ENCODE measurements around the gene TCEANC2.

The TCEANC2 gene

DNA sequence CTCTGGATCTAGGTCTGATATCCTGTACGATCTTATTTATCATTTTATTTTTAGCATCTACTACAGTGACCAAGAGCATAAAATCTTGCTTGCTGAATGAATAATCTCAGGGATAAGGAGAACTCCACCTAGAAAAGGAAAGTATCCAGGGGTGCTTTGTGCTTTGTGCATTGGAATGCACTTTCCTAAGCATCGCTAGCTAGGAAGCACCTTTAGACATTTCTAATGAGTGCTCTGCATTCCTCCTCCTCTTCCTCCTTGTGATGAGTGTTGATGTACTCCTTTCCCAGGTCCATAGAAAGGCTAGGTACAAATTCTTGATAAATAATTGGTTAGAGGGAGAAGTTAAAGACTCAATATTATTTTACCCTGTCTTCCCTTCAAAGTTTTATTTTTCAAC, 31.4 kb downstream of the TCEANC2 start:
- Histone ChIP-seq H3K4me2 (ENCODE audit: low read length) (no peak overlapping the region), H3K79me2 (ENCODE audit: insufficient read depth, low read length) (no peaks in the 10 kb centered on the region), H3K27ac (ENCODE audit: low read depth, low read length, poor library complexity, severe bottlenecking) (no peak overlapping the region), H3K9me2 (ENCODE audit: low read depth, low read length) (no peaks in the 10 kb centered on the region), H3K9ac (ENCODE audit: low read length) (no peak overlapping the region), H2AFZ (ENCODE audit: low read length) (no peak overlapping the region), H4K20me1 (ENCODE audit: insufficient read depth, low read length) (no peaks in the 10 kb centered on the region), H3K4me3 (ENCODE audit: low read depth, low read length, poor library complexity, severe bottlenecking) (no peak overlapping the region), H3F3A (ENCODE audit: insufficient read depth, low read length) (no peaks in the 10 kb centered on the region), H3K9me3 (ENCODE audit: low read length) (no peaks in the 10 kb centered on the region), H3K4me1 (ENCODE audit: insufficient read depth, low read length, severe bottlenecking) (no peaks in the 10 kb centered on the region), H3K27me3 (ENCODE audit: insufficient read depth, low read length) (no peaks in the 10 kb centered on the region), H3K36me3 (ENCODE audit: insufficient read depth, low read length) (peaks cover 6% of the 10 kb centered on the region; the same call in 1 of the 2 replicates)
- TF ChIP-seq, protein P1, sequence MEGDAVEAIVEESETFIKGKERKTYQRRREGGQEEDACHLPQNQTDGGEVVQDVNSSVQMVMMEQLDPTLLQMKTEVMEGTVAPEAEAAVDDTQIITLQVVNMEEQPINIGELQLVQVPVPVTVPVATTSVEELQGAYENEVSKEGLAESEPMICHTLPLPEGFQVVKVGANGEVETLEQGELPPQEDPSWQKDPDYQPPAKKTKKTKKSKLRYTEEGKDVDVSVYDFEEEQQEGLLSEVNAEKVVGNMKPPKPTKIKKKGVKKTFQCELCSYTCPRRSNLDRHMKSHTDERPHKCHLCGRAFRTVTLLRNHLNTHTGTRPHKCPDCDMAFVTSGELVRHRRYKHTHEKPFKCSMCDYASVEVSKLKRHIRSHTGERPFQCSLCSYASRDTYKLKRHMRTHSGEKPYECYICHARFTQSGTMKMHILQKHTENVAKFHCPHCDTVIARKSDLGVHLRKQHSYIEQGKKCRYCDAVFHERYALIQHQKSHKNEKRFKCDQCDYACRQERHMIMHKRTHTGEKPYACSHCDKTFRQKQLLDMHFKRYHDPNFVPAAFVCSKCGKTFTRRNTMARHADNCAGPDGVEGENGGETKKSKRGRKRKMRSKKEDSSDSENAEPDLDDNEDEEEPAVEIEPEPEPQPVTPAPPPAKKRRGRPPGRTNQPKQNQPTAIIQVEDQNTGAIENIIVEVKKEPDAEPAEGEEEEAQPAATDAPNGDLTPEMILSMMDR (IDR thresholded peaks at IDR 0.05; ENCODE audit: low read length) = no peak
- no peak for TF ChIP-seq EZH2 (IDR thresholded peaks at IDR 0.05; ENCODE audit: borderline replicate concordance, low read length)

DNA sequence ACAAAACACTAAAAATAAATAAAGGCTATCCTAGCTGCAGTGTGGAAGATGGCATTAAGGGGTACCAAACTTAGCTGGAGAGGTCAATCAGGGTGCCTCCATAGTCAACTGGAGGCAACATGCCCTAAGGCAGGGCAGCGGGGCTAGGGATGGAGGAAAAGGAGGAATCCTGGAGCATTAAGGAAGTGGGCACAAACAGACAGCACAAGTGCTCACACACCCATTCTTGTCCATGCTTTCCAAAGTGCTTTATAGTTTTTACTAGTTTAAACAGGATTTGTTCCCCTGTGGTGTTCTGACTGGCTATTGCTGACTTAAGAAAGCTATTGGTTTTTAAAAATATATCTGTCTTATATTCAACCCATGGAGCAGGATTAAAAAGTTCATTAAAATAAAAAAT, 33.3 kb downstream of the TCEANC2 start:
- TF ChIP-seq, protein P1 (IDR thresholded peaks at IDR 0.05; ENCODE audit: low read length) = no peak
- TF ChIP-seq EZH2 (IDR thresholded peaks at IDR 0.05; ENCODE audit: borderline replicate concordance, low read length) = no peak
- H2AFZ ChIP-seq (ENCODE audit: low read length) = no peak overlapping the region
- H3F3A ChIP-seq (ENCODE audit: insufficient read depth, low read length) = no peaks in the 10 kb centered on the region
- no peak overlapping the region for H3K27ac ChIP-seq (ENCODE audit: low read depth, low read length, poor library complexity, severe bottlenecking)
- H3K4me2 ChIP-seq (ENCODE audit: low read length) = no peak overlapping the region
- H3K4me1 ChIP-seq (ENCODE audit: insufficient read depth, low read length, severe bottlenecking) = no peaks in the 10 kb centered on the region
- no peaks in the 10 kb centered on the region for H4K20me1 ChIP-seq (ENCODE audit: insufficient read depth, low read length)
- no peak overlapping the region for H3K4me3 ChIP-seq (ENCODE audit: low read depth, low read length, poor library complexity, severe bottlenecking)
- no peaks in the 10 kb centered on the region for H3K9me2 ChIP-seq (ENCODE audit: low read depth, low read length)
- H3K9me3 ChIP-seq (ENCODE audit: low read length) = no peaks in the 10 kb centered on the region
- no peaks in the 10 kb centered on the region for H3K27me3 ChIP-seq (ENCODE audit: insufficient read depth, low read length)
- peaks cover 8% of the 10 kb centered on the region; the same call in 1 of the 2 replicates for H3K36me3 ChIP-seq (ENCODE audit: insufficient read depth, low read length)
- H3K79me2 ChIP-seq (ENCODE audit: insufficient read depth, low read length) = no peaks in the 10 kb centered on the region
- no peak overlapping the region for H3K9ac ChIP-seq (ENCODE audit: low read length)

DNA sequence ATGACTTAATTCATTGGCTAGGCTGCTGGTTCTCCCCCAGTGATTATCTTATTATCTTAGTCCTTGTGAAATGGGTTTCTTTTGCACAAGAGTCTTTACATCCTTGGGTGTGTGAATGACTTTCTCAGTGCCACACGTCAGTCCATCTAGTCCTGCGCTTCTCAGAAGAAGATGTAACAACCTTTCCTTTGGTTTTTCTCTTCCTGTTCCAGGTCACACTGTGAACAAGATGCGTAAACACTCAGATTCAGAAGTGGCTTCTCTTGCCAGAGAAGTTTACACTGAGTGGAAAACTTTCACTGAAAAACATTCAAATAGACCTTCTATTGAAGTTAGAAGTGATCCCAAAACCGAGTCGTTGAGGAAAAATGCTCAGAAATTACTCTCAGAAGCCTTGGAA, 35.0 kb downstream of the TCEANC2 start:
- H3K9ac ChIP-seq (ENCODE audit: low read length) = no peak overlapping the region
- no peak overlapping the region for H3K4me2 ChIP-seq (ENCODE audit: low read length)
- H3K27me3 ChIP-seq (ENCODE audit: insufficient read depth, low read length) = no peaks in the 10 kb centered on the region
- TF ChIP-seq, protein P1 (IDR thresholded peaks at IDR 0.05; ENCODE audit: low read length) = no peak
- H3K79me2 ChIP-seq (ENCODE audit: insufficient read depth, low read length) = no peaks in the 10 kb centered on the region
- peaks cover 8% of the 10 kb centered on the region; the same call in 1 of the 2 replicates for H3K36me3 ChIP-seq (ENCODE audit: insufficient read depth, low read length)
- H3F3A ChIP-seq (ENCODE audit: insufficient read depth, low read length) = no peaks in the 10 kb centered on the region
- H4K20me1 ChIP-seq (ENCODE audit: insufficient read depth, low read length) = no peaks in the 10 kb centered on the region
- no peak overlapping the region for H2AFZ ChIP-seq (ENCODE audit: low read length)
- no peak overlapping the region for H3K4me3 ChIP-seq (ENCODE audit: low read depth, low read length, poor library complexity, severe bottlenecking)
- H3K27ac ChIP-seq (ENCODE audit: low read depth, low read length, poor library complexity, severe bottlenecking) = no peak overlapping the region
- no peaks in the 10 kb centered on the region for H3K4me1 ChIP-seq (ENCODE audit: insufficient read depth, low read length, severe bottlenecking)
- no peaks in the 10 kb centered on the region for H3K9me2 ChIP-seq (ENCODE audit: low read depth, low read length)
- H3K9me3 ChIP-seq (ENCODE audit: low read length) = no peaks in the 10 kb centered on the region
